COLO668 (cell line): ENCODE data around the gene MAML1.

Experiments used
- DNase-seq: peaks from one replicate; lab custom pipeline; 2025; ENCODE audit not compliant: unreplicated experiment; lab: John Stamatoyannopoulos, UW

The MAML1 gene

DNA sequence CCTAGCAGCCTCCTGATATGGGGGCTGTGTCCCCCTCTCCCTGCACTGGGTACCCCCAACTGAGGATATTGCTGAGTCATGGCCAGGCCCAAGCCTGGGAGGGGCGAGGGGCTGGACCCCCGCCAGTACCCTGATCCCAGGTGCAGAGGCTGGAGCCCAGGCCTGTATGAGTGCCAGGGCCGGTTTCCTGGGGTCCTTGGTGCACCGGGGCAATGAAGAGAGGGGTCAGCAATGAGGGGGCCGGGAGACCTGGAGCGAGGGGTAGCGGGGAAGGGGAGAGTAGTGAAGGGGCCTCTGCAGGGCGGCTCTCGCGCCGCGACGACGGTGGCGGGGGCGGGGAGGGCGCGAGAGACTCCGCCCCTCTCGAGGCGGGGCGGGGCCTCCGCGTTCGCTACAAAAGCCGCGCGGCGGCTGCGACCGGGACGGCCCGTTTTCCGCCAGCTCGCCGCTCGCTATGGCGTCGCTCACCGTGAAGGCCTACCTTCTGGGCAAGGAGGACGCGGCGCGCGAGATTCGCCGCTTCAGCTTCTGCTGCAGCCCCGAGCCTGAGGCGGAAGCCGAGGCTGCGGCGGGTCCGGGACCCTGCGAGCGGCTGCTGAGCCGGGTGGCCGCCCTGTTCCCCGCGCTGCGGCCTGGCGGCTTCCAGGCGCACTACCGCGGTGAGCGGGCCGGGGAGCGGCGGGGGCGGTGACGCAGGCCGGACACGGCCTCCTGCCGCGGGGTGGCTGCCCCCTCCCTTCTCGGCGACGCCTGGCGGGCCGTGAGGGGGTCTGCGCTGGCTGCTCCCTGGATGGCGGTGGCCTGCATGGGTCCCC, 88.1 kb downstream of the MAML1 start, which contains the start of gene SQSTM1:
SQSTM1 (plus strand) TSS at position 423 of the 815 bp plus-strand sequence; CDS start at position 455, 32 bp downstream.
- DNase-seq = peak; percentile 84

DNA sequence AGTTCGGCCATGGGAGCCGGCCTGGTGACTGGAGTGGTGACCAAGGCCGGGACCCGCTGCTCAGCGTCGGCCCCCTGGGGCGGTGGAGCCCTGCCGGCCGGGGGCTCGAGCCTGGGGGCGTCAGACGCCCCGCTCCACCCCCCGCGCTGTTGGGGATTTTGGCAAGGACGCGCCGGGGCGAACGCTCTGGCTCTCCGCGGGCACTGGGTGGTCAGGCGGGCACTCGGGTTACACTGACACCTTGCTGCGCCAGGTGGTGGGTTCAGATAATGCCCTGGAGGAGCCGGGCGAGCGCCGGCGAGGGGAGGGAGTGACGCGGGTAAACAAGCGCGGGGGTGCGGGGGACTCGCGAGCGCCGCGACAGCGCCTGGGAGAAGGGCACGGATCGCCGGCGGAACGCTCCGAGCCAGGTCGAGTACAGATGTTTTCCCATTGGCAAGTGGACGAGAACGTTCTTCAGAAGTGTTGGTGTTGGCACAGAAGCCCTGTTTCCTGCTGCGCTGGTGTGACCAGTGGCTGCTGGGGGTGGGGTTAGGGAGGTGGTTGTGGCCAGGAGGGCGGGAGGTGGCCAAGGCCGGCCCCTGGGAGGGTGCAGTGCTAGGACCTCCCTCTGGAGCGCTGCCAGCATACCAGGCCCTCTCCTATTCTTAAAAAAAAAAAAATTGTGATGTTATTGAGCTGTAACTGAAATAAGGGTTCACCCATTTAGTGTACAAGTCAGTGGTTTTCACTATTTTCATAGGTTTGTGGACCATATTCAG, 88.9 kb downstream of the MAML1 start:
- peak; percentile 84 for DNase-seq

DNA sequence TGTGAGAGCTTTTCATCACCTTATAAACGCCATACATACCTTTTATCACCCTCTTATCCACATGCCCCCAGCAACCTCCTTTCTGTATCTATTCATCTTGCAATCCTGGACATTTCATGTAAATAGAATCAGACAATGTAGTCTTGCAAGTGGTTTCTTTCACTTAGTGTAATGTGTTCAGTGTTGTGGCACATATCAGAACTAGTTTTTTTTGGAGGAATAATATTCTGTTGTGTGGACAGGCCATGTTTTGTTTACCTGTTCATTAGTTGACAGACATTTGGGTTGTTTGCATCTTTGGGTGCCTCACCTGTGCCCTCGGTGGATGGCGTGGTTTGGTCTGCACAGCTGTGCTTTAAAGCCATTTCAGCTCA, 89.4 kb downstream of the MAML1 start:
- no peak for DNase-seq

DNA sequence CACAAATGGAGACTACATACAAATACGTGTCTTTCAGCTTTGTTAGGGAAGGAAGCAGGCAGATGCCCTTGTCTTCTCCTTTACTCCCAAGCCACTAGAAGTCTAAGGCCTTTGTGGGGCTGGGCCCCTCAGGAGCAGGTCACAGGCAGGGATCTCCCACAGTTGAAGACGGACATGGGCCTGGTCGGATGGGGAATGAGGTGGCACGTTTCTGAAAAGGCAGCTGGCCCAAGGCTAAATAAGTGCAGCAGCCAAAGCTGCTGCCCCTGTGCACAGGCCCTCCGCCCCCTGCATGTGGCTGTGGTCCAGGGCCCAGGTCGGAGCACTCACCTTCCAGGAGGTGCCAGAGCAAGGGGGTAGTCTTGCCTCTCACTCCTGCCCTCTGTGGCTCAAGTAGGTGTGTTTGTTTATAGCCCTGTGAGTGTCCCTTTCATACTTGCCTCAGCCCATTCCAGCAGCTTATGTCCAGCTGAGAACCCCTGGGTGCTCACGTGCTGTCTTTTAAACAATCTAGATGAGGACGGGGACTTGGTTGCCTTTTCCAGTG, 89.9 kb downstream of the MAML1 start:
- no peak for DNase-seq

DNA sequence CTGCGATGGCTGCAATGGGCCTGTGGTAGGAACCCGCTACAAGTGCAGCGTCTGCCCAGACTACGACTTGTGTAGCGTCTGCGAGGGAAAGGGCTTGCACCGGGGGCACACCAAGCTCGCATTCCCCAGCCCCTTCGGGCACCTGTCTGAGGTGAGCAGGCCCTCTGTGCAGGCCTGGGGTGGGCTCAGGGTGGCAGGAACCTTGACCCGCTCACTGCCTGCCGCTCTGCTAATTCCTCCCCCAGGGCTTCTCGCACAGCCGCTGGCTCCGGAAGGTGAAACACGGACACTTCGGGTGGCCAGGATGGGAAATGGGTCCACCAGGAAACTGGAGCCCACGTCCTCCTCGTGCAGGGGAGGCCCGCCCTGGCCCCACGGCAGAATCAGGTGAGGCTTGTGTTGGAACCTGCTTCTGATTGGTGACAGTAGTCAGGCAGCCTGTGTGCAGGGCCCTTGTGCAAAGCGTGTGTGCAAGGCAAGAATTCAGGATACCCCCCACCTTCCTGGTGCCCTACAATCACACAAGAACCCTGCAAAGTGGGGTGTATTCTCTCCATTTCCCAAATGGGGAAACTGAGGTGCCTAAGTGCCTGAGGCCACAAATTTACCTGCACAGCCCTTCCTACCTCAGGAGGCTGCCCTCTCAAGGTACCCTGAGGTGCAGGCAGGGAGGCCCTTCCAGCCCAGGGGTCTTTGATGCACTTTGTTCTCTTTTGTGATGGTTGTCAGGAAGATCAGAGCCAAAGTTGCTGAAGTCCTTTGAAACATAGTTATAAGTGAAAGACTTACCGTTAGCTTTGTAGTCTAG, 91.5 kb downstream of the MAML1 start:
- no peak for DNase-seq

DNA sequence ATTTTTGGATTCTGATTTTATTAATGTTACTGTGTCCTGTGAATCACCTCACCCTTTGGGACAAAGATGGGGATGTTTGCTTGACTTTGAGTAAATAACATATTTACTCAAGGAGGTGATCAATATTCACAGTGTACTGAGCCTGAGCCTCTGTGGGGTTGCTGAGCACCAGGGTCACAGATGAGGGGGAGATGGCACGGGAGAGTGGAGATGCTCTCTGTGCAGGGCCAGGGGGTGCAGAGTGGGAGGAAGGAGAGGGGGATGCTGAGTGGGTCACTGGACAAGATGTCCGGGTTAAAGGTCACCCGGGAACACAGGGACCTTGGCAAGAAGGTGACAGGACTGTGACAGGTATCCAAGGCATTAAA, 92.1 kb downstream of the MAML1 start:
- DNase-seq = no peak

DNA sequence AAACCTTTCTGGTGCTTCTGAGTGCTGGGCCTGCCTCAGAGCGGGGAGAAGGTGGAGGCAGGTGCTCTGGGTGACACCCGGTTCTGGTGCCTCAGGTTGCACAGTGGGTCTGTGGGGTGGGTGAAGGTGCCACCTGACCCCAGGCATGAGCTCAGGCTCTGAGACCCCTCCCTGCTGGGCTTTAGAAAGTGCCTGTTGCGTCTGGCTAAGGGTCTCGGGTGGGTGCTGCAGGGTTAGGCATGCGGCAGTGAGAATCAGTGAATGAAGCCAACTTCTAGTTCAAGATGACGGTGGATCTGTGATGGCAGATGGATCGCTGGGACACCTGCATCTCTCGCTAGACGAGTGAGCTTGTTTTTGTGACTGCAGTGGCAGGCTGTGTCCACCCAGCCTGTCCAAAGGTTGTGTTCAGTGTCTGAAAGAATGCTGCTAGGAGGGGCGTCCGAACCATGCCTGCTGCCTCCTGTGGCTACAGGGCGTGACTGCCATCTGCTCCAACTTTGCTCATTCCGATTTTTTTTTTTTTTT, 93.1 kb downstream of the MAML1 start:
- no peak for DNase-seq
